HTR-8/SVneo (cell line): Measurements from ENCODE around the gene NGEF.

Experiments
- DNase-seq: peaks from one replicate; pipeline ENCODE4 v3.0.0; 2011; ENCODE audit warnings: low spot score, mixed read lengths; ENCODE audit not compliant: insufficient read length
- FAIRE-seq: peaks from 2 replicates; lab custom pipeline; 2011; peaks lifted over from hg19 to GRCh38; lab: Jason Lieb, UNC

The NGEF gene

DNA sequence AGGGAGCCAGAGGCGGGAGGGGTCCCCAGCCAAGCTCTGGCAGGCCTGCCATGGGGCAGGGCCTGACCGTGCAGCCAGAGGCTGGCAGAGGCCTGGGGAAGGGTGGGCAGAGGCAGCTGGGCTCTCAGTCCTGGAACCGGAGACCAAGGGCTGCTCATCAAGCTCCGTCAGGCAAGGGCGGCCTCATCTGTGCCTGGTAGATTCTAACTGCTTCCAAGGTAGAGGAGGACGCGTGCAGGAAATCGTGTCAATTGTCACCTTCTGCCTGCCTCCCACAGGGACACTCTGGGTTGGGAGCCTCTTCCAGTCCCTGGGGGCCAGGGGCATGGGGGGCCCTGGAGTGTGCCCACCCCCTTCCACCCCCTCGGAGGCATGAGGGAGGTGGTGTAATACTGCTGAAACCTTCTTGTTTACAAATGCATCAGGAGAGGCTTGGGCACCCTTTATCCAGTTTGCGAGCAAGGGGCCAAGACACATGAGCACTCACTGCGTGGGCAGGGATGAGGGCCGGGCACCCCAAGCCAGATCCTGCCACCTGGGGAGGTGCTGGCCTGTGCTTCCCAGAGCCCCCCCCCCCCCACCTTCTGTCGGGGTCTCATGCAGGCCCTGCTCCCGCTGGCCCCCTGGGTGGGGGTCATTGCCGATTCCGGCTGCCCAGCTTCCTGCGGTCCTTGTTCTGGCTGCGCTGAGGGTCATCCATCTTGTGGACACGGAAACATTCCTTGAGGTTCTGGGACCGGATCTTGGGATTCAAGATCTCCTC, 134.0 kb downstream of the NGEF start:
- DNase-seq (no peak), FAIRE-seq (no peak)

DNA sequence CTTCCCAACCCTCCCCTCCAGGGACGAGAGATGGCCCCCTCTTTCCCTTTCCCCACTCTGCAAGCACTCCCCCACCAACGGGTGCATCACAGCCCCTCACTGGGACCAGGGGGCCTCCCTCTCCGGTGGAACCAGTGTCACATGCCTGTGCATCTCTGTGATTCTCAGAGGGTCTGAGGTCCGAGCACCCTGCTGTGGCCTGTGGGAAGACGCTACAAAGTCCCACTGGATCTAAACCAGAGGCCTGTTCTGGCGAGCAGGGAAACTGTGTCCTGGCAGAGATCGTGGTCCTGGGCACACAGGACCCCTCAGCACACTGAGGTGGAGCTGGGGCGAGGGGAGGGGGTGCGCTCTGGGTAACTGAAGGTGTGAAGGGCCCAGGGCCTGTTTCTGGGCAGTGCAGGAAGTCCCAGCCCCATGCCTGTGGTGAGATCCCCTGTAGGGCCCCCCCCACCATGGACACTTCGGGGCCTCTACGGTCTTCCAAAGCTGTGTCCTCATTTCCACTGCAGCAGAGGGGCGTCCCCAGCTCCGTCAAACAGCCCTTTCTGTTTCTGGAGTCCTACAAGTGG, 135.0 kb downstream of the NGEF start:
- no peak for FAIRE-seq

DNA sequence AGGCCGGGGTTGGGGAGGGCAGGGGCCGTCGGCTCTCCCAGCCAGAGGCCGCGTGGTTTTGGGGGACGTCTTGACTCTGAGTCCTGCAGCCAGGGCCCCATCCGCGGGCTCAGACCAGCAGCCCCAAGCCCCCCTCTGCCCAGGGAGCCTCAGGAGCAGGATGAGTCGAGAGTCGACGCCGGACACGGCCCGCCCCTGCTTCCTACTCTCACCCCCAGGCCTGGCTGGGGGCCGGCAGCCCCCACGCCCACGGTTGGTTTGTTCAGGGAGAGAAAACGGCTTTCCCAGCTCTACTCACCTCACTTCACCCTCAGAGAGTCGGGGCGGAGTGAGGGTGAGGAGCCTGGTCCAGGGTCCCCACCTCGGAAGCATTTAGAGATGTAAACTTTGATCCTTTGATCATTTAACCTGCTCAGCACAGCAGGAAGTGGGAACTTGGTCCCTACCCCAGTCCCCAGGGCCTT, 136.0 kb downstream of the NGEF start:
- FAIRE-seq (no peak), DNase-seq (no peak)

More for the DNA sequence above, 135.0 kb downstream of the NGEF start:
- no peak for DNase-seq

DNA sequence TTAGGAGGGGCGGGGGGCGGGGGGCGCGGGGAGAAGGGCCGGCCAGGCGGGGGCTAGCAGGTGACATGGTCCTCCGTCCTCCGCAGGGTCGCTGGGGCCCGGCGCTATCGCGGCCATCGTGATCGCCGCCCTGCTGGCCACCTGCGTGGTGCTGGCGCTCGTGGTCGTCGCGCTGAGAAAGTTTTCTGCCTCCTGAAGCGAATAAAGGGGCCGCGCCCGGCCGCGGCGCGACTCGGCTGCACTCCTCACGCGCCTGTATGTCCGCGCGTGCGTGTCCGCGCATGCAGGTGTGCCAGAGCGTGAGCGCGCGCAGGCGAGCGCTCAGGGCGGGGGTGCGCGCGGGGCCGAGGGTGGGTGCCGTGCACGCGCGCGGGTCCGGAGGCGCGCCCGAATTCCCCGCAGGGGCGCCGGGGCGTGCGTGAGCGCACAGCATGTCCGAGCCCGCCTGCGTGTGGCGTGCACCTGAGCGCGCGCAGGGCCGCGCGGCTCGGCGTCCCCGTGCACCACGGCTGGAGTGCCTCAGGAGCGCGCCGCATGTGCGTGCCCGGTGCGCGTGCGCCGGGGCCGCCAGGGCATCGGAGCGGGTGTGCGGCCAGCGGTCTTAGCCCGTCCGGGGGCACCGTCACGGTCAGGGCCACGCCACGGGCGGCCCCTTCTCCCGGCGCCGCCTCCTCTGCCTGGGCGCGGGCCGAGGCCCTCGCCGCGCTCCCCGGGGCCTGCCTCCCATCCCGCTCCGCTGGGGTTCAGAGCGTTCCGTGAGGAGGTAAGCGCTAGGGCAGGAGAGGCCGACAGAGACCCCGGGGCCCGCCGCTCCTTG, 136.7 kb downstream of the NGEF start:
- peak; percentile 40 for DNase-seq
- peak; percentile 85 for FAIRE-seq

DNA sequence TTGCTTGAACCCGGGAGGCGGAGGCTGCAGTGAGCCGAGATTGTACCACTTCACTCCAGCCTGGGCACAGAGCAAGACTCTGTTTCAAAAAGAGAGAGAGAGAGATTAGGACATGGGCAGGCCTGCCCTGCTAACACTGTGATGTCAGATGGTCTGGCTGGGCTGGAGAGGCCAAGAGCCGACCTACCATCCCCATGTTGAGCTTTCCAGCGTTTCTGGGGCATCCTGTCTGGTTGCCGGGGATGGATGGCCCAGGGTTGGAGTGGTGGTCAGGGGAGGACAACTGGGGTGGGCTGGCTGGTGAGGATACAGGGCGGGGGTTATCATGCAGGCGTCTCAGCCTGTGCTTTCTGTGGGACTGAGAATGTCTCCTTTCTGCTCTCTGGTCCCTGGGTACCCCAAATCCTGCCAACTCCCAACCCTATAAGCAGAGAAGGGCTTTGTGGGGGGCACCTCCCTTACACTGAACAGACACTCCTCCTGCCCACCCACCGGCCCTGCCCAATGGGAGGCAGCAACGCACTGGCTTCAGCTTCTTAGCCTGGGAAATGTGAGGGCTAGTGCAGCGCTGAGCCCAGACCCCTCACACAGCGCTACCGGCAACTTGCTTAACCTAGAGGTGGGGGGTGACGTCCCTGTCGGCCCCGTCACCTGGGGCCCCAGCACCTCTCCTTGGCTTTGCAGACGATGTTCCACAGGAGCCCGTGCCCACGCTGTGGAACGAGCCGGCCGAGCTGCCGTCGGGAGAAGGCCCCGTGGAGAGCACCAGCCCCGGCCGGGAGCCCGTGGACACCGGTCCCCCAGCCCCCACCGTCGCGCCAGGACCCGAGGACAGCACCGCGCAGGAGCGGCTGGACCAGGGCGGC, 137.6 kb downstream of the NGEF start:
- DNase-seq (no peak), FAIRE-seq (no peak)

DNA sequence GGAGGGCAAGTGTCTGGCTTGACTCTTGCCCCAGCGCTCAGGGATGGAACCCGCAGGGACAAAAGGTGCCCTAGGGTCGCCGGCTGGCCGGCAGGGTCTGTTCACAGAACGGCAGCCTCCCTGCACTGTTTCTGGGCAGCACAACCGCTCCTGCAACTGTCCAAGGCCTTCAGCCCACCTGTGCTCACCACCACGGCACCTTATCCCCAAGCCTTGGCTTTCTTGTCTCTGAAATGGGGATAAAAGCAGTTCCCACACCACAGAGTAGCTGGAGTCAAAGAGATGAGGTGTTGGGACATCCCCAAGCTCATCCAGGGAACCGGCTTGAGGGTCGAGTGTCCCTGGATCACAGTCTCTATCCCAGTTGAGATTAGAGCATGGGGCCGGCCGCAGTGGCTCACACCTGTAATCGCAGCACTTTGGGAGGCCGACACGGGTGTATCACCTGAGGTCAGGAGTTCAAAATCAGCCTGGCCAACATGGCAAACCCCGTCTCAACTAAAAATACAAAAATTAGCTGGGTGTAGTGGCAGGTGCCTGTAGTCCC, 138.3 kb downstream of the NGEF start:
- FAIRE-seq: no peak

DNA sequence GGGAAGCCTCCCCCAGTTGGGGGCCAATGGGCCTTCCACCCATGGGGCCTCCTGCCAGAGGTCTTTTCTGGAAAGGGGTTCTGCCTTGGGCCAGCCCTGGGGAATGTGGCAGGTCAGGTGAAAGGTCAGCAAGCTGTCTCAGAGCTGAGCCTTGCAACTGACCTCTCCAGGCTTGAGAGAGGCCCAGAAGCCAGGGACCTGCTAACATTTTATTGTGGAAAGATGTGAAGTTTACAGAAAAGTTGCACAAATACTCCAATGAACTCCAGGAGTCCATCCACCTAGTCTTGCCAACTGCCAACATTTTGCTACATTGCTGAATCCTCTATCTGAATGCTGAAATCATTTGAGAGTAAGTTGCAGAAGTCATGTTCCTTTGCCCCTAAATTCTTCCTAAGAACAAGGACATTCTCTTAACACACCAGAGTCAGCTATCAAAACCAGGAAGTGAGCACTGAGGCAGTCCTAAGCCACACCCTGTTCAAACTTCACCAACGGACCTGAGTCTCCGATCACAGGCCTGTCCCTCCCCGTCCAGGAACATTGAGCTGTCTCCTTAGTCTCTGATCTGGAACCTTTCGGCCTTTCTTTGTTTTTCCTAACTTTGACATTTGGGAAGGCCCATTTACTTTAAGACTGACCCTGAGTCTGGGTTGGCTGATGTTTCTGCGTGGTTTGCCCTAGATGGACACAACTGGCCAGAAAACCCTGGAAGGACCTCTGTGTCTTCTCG, 139.0 kb downstream of the NGEF start:
- no peak for DNase-seq
- FAIRE-seq: no peak

More for the DNA sequence above, 138.3 kb downstream of the NGEF start:
- DNase-seq: no peak

DNA sequence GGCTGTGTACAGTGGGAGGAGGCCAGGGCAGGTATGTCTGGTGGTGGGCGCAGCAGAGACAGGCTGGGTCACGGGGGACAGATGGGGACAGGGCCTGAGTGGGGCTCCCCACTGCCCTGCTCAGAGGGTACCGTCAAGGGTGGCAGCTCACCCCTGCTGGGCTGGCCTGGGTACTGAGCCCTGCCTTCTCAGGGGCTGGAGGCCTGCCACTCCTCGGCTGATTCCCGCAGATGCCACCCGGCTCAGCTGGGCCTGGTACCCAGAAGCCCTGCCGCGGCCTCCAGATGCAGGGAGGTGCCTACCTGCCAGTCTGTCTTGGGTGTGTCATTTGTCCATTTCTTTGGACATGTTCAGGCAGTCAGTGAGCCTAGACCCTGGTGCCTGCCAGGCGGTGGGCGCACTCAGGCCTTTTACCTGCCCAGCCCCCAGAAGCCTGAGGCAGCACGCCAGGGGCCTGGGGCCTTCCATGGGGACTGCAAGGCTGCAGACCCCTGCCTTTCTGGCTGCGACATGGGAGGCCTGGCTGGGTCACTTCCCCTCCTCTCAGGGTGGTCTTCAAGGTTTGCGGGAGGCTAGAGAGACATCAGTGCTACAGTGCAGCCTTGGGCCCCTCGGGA, 139.7 kb downstream of the NGEF start:
- DNase-seq (no peak), FAIRE-seq (no peak)

DNA sequence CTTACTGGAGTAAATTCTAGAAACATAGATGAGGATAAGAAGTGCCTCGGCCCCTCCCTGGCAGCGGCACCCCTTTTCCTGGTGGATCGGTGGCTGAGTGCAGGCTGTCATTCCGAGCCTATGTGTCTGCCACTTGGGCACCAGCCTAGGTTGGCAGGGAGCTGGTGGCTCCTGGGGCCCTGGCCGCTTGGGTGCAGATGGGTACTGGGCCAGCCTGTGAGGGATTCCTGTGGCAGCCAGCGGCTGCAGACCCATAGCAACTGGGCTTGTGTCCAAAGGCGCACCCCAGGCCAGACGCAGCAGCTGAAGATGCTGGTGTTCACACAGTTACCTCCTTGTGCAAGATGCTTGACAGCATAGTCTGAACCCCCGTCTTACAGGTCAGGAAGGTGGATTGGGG, 140.2 kb downstream of the NGEF start:
- DNase-seq: no peak
- FAIRE-seq: no peak

DNA sequence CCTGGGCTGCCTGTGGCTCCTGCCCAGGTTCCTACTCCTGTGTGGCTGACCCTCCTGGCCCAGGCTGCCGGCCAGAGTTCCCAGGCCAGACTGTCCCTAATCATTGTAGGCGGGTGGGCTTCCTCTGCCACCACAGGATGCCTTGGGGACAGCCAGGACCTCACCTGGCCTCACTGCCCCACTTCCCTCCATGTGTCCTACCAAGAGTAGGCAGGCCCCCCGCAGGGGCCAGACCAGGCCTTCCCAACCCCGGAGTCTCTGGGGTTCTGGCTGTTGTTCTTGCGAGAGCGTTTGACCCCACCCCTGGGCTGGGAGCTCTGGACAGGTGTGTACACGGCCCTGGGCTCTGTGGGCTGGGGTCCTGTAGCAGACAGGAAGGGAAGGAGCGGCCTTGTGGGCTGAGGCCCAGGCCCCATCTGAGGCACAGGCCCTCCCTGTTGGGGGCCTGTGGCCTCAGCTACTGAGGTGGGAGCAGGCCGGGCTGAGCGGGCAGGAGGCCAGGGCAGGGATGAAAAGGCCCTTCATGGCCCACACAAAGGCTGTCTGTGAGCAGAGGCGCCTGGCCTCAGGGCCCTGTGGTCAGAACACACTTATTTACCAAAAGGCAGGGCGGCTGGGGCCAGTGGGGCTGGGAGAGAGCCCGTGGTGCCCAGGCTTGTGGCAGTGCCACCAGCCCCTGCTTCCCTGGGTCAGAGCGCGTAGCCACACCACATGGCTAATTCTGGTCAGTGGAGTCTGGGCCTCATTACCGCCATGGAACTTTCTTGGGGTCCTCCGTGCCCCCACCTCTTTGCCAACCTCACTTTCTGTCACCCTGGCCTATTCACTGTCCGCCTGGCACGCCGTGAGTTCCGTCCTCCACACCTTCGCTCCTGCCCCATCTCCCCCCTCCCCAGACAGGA, 141.0 kb downstream of the NGEF start:
- DNase-seq: no peak
- no peak for FAIRE-seq

DNA sequence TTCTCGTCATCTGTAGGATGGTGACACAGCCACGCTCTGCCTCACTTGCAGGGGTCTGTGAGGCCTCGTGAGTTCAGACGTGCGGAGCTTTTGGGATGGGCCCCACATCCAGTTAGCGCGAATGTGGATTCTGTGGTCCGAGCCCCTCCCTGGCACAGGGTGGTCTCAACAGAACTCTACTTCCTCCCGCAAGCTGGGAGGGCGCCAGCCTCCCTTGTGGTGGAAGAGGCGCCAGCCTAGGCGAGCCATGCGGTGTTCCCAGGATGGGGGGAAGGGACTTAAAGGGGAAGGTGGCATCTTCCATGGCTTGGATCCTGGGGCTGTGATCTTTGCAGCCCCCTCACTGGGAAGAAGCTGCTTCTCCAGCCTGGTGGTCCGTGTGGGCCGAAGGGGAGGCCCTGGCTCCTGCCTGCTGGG, 141.6 kb downstream of the NGEF start:
- DNase-seq: no peak
- no peak for FAIRE-seq

DNA sequence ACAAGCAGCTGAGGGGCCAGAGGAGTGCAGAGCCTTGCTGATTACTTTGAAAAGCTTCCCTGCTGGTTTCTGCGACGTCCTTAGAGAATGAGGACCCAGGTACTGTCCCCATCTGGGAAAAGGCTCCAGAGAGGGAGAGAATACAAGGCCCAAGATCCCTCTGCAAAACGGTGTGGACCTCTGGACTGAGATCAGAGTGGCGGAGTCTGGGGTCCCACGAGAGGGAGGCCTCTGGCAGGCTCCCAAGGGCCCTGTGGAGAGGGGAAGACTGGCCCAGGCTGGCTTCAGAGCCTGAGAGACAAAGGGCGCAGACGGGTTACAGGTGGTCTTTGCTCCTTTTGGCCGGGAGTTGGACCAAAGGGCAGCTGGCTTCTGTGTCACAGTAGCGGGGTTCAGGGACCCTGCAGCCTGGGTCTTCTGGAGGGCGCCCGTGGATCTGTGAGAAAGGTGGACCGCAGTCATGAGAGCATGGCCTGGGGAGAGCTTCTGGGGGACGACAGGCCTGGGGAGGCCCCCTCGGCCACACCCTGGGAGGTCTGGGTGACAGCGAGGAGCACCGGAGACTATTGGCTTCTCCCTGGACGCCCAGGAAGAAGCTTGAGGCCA, 142.2 kb downstream of the NGEF start:
- FAIRE-seq (no peak), DNase-seq (no peak)

DNA sequence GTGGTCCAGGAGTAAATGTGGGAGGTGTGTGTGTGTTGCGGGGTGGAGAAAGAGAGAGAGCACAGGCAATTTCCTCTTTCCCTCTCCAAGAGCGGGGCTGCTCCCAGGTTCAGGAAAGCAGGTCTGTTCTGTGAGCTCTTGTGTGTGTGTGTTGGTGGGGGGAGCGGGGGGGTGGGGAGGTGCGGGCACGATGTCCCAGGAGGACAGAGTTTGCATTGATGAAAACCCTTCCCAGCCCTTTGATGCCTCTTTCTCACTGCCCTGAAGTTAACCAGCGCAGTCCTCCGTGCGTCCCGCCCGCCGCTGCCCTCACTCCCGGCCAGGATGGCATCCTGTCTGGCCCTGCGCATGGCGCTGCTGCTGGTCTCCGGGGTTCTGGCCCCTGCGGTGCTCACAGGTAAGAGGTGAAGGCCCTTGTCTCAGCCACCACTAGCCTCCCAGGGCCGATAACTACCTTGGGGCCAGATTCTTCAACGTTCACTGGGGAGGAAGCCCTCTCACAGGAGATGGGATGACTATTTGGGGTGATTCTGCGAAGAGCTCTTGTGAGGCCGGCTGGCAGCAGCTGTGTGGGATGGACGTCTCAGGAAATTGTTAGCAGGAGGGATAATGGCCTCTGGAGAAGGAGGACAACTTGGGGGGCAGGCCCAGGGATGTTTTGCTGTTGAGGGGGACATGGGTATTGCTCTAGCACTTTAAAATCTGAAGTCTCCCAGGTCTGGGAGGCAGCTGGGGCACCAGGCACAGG, 142.9 kb downstream of the NGEF start, which contains the start of gene SNORC:
Gene SNORC (plus strand): TSS at position 247 of the 748 bp plus-strand sequence. CDS start 78 bp downstream, at position 325.
- DNase-seq (no peak), FAIRE-seq (no peak)

DNA sequence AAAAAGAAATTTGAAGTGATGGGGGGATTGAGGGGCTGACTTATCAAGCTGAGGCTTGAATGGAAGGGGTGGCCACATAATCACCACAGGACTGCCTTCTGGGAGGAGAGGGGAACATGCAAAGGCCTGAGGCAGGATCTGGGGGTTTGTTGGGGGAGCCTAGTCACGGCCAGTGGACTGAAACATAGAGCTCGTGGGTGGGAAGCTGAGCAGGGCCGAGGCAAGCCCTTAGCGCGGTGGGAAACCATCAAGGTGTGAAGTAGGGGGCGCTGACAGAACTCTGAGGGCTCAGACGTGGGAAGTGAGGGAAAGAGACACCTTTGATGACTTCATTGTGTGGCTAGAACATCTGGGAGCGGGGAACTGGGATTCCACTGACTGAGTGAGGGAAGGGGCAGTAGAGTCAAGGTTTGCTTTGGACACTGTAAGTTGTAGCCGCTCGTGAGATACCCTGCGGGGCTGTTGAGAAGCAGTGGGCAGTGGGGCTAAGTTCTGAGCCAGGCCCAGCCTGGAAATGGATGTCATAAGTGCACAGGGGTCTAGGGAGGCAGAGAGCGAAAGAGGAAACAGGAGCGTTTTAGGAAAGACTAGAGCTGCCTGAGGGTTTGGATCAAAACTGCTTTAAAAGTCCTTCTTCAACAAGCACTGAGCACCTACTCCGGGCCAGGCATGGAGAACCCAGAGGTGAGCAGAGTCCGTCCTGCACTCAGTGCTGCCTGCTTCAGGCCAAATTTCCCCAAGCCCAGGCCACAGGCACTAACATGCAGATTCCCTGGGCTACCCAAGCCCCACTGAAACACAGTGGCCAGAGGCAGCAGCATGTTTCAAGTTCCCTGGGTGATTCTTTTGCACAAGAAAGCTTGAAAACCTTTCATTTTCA, 143.7 kb downstream of the NGEF start:
- no peak for FAIRE-seq
- DNase-seq: no peak

DNA sequence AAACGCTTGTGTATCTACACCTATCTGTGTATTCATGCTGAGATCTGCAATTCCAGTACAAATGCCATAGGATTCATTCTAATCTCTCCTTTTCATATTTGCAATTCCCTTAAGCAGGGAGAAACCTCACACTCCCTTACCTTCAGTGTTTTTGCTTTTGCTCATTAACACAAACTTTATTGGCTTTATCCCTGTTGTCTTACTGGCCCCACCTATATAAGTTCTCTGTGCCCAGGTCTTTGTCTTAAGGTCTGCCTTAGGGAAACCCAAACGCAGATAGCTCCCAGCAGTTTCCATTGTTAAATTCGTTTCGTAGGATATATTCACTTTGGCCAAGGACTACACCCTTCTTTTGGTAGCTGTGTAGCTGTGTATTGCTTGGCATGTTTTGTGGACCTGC, 147.0 kb downstream of the NGEF start:
- DNase-seq (no peak), FAIRE-seq (no peak)

DNA sequence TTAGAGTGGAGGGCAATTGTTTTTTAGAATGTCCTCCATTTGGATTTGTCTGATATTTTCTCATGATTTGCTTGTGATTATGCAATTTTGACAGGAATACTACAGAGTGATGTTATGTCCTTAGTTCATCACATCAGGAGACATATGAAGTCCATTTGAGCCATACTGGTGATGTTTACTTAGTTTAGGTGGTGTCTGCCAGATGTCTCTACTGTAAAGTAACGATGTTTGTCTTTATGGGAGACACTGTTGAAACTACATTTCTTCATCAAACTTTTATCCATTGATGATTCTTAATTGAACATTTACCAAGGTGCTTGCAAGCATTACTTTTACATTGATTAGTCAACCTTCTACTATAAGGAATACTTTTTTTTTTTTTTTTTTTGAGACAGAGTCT, 147.9 kb downstream of the NGEF start:
- no peak for FAIRE-seq
- no peak for DNase-seq
